Measurements from ENCODE around the gene C4orf50. TPM values are rescaled to one million over a fixed set of nuclear protein-coding genes. Genes with fewer than 3 reads are reported as not detected.

The C4orf50 gene
- total RNA-seq, 1 donor from 2014 or later: not detected

DNA sequence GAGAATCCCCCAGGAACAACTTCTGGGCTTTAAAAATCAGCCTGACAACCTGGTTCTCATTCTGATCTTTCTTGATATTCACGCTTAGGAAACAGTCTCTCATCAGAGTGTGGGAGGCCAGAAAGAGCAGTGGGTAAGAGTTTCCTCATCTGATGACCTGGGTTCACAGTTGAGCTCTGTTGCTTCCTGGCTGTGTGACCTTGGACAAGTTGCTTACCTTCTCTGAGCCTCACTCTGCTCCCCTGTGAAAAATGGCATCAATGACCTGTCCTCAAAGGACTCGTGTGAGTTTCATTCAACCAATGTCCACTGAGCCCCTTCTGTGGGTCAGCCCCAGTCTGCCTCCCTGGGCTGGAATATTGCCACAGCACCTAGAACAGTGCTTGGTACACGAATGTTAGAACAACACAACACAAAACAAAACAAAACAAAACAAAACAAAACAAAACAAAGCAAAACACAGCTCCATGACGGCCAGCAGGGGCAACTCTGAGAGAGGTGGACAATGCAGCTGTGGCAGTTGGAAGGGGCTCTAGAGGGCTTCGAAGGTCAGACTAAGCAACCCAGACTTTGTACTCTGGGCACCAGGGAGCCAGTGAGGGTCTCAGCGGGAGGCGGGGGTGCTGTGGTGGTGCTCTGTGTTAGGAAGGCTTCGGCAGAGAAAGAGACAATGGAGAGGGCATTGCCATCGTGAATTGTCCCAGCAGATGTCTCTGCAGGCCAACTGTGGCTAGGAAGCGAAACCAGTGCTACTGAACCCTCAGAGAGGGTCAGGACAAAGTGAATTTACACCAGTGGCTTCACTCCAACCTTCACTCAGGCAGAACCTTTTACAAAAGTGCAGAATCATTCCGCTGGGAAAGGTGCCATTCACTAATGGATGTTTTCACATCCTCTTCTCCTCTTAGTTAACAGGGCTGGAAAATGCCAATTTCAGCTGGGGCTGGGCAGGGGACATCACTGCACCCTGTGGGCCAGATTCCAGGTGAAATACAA is 14.3 kb upstream of the C4orf50 start:
- no peak for DNase-seq (ENCODE audit: low spot score)
- peak; percentile 12 for TF ChIP-seq CTCF (IDR thresholded peaks at IDR 0.05)
- H3K4me3 Mint-ChIP-seq (ENCODE audit: unreplicated experiment): no peak overlapping the region
- no peaks in the 10 kb centered on the region for H3K36me3 Mint-ChIP-seq (ENCODE audit: low read depth)
- H3K27ac Mint-ChIP-seq (ENCODE audit: unreplicated experiment): no peak overlapping the region
- peaks cover 43% of the 10 kb centered on the region for H3K27me3 Mint-ChIP-seq (ENCODE audit: low read depth)
- peaks cover 11% of the 10 kb centered on the region for H3K4me1 Mint-ChIP-seq (ENCODE audit: low read depth)
- no peaks in the 10 kb centered on the region for H3K9me3 Mint-ChIP-seq (ENCODE audit: low read depth)

GRCh38 chr4:6031846-6032245 is 13.6 kb upstream of the C4orf50 start:
- TF ChIP-seq CTCF (IDR thresholded peaks at IDR 0.05): no peak
- Mint-ChIP-seq H3K36me3 (ENCODE audit: low read depth) (no peaks in the 10 kb centered on the region), H3K27ac (ENCODE audit: unreplicated experiment) (no peak overlapping the region), H3K4me1 (ENCODE audit: low read depth) (peaks cover 11% of the 10 kb centered on the region), H3K27me3 (ENCODE audit: low read depth) (peaks cover 43% of the 10 kb centered on the region), H3K4me3 (ENCODE audit: unreplicated experiment) (no peak overlapping the region), H3K9me3 (ENCODE audit: low read depth) (no peaks in the 10 kb centered on the region)
- DNase-seq (ENCODE audit: low spot score): no peak

DNA sequence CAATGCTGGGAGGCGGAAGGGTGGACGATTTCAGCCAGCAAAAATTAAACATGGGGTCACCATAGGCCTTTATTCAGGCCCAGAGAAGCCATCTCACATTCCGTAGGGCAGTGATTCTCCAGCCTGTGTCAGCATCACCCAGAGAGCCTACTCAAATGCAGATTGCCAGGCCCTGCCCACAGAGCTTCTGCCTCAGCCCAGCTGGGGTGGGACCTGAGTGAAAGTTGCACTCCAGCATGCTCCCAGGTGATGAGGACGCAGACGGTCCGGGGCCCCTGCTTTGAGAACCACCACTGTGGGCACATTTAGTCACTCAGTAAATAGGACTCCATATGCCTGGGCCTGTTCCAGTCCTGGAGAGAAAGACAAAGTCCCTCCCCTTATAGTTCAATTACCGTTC is 12.4 kb upstream of the C4orf50 start:
- Mint-ChIP-seq H3K4me3 (ENCODE audit: unreplicated experiment) (no peak overlapping the region), H3K36me3 (ENCODE audit: low read depth) (no peaks in the 10 kb centered on the region), H3K27ac (ENCODE audit: unreplicated experiment) (no peak overlapping the region), H3K9me3 (ENCODE audit: low read depth) (no peaks in the 10 kb centered on the region), H3K4me1 (ENCODE audit: low read depth) (peaks cover 11% of the 10 kb centered on the region), H3K27me3 (ENCODE audit: low read depth) (peaks cover 50% of the 10 kb centered on the region)
- no peak for DNase-seq (ENCODE audit: low spot score)
- TF ChIP-seq CTCF (IDR thresholded peaks at IDR 0.05): no peak

DNA sequence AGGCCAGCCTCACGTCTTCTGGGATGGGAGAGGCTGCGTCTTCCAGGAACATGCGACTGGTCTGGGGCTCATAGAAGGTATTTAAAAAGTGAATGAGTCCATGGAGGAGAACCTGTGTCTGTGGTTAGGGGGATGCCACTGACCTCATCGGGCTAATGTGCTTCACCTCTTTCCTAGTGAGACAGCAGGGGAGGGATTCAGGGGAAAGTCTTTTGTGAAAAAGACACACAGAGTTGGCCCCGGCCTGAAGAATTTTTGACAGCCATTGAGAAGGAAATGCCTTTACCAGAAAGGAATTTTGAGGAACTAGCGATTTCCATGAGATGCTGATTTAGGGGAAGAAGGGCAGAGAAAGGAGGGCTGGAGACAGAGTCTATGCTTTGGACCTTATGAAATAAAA is 11.0 kb upstream of the C4orf50 start:
- H3K9me3 Mint-ChIP-seq (ENCODE audit: low read depth): no peaks in the 10 kb centered on the region
- no peak for TF ChIP-seq CTCF (IDR thresholded peaks at IDR 0.05)
- peaks cover 47% of the 10 kb centered on the region for H3K27me3 Mint-ChIP-seq (ENCODE audit: low read depth)
- H3K4me1 Mint-ChIP-seq (ENCODE audit: low read depth): peaks cover 11% of the 10 kb centered on the region
- no peaks in the 10 kb centered on the region for H3K36me3 Mint-ChIP-seq (ENCODE audit: low read depth)
- H3K4me3 Mint-ChIP-seq (ENCODE audit: unreplicated experiment): no peak overlapping the region
- H3K27ac Mint-ChIP-seq (ENCODE audit: unreplicated experiment): no peak overlapping the region
- DNase-seq (ENCODE audit: low spot score): no peak

DNA sequence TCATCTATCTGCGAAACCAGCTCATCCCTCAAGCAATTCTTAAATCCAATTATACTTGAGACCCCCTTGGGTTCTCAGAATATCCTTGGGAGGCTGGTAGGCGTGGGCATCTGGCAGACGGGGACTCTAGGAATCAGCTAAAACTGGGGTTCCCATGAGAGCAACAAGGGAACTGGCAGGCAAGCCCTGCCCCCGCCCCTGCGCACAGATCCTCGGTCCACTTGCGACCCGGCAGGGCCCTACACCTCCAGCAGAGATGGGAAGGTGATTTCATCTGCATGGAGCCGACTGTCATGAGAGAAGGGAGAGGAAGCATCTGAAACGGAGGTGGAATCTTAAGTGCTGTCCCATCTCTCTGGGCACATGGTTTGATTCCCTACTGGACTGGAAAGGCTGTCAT is 9.9 kb upstream of the C4orf50 start:
- no peak overlapping the region for H3K27ac Mint-ChIP-seq (ENCODE audit: unreplicated experiment)
- DNase-seq (ENCODE audit: low spot score): no peak
- H3K36me3 Mint-ChIP-seq (ENCODE audit: low read depth): no peaks in the 10 kb centered on the region
- H3K9me3 Mint-ChIP-seq (ENCODE audit: low read depth): no peaks in the 10 kb centered on the region
- H3K4me3 Mint-ChIP-seq (ENCODE audit: unreplicated experiment): no peak overlapping the region
- peaks cover 55% of the 10 kb centered on the region for H3K27me3 Mint-ChIP-seq (ENCODE audit: low read depth)
- peaks cover 11% of the 10 kb centered on the region for H3K4me1 Mint-ChIP-seq (ENCODE audit: low read depth)
- no peak for TF ChIP-seq CTCF (IDR thresholded peaks at IDR 0.05)

Data from chondrocyte (in vitro differentiated cells).